ENCODE results near the gene GLB1L2.
A peak's percentile ranks its signal among the peaks of the same experiment; 100 is the strongest.

The GLB1L2 gene

GRCh38 chr11:134369656-134370525 is 38.1 kb downstream of the GLB1L2 start:
- DNase-seq, result no peak

- no peak for DNase-seq
Measured at GRCh38 chr11:134370526-134371435, 39.0 kb downstream of the GLB1L2 start.

GRCh38 chr11:134371436-134372185 is 39.8 kb downstream of the GLB1L2 start:
- DNase-seq, result no peak

- DNase-seq, result no peak
Measured at GRCh38 chr11:134372536-134372935, 40.7 kb downstream of the GLB1L2 start.

GRCh38 chr11:134372961-134373360 is 41.2 kb downstream of the GLB1L2 start:
- DNase-seq, result peak; percentile 13

- DNase-seq, result no peak
Measured at GRCh38 chr11:134373591-134374052, 41.8 kb downstream of the GLB1L2 start.

GRCh38 chr11:134374171-134374570 is 42.4 kb downstream of the GLB1L2 start:
- DNase-seq, result no peak

- DNase-seq, result no peak
Measured at GRCh38 chr11:134374891-134375550, 43.2 kb downstream of the GLB1L2 start.

- DNase-seq, result no peak
Measured at GRCh38 chr11:134376150-134376921, 44.5 kb downstream of the GLB1L2 start.

- no peak for DNase-seq
Measured at GRCh38 chr11:134377876-134378275, 46.1 kb downstream of the GLB1L2 start.

- no peak for DNase-seq
Measured at GRCh38 chr11:134379241-134379640, 47.5 kb downstream of the GLB1L2 start.

- DNase-seq, result no peak
Measured at GRCh38 chr11:134380229-134380628, 48.4 kb downstream of the GLB1L2 start.

GRCh38 chr11:134380785-134381184 is 49.0 kb downstream of the GLB1L2 start:
- no peak for DNase-seq

GRCh38 chr11:134382257-134382656 is 50.5 kb downstream of the GLB1L2 start:
- DNase-seq, result no peak

- DNase-seq, result no peak
Measured at GRCh38 chr11:134382830-134383229, 51.0 kb downstream of the GLB1L2 start.

GRCh38 chr11:134383576-134384221 is 51.9 kb downstream of the GLB1L2 start:
- no peak for DNase-seq

GRCh38 chr11:134384406-134384805 is 52.6 kb downstream of the GLB1L2 start:
- DNase-seq, result no peak

- DNase-seq, result no peak
Measured at GRCh38 chr11:134385171-134385570, 53.4 kb downstream of the GLB1L2 start.

- peak; percentile 63 for DNase-seq
Measured at GRCh38 chr11:134385774-134386565, 54.2 kb downstream of the GLB1L2 start.

- no peak for DNase-seq
Measured at GRCh38 chr11:134386945-134387344, 55.2 kb downstream of the GLB1L2 start.

Data from NCI-H2171 (cell line).